Neutrophil (primary cell): ENCODE data around the gene RAPGEF1.

Source experiments
- H3K27ac ChIP-seq: fragments of 200-600 bp; sonication (generic); 2 replicates; pipeline ENCODE4 v1.5.1; 2016; ENCODE audit warnings: mild to moderate bottlenecking, moderate library complexity
- H3K27me3 ChIP-seq: fragments of 200-600 bp; sonication (generic); 2 replicates; pipeline ENCODE4 v1.6.0; 2016; ENCODE audit warnings: mild to moderate bottlenecking
- H3K36me3 ChIP-seq: fragments of 200-600 bp; sonication (generic); 2 replicates; pipeline ENCODE4 v1.5.1; 2017
- H3K4me1 ChIP-seq, 2 experiments: fragments of 200-600 bp in 1 of 2; sonication (generic) in 1 of 2; 1 replicate in 1 of 2; 2 replicates in 1 of 2; pipeline versions ENCODE4 v1.5.1 to v1.6.1; 2013 to 2016; ENCODE audit warnings: low read depth in 1 of 2, low read length in 1 of 2, mild to moderate bottlenecking in 1 of 2, moderate library complexity in 1 of 2; ENCODE audit not compliant: control insufficient read depth in 1 of 2, insufficient read depth in 1 of 2
- H3K4me3 ChIP-seq, 2 experiments: fragments of 200-600 bp in 1 of 2; sonication (generic) in 1 of 2; 1 replicate in 1 of 2; 2 replicates in 1 of 2; pipeline ENCODE4 v1.5.1; 2013 to 2016; ENCODE audit warnings: low read depth in 1 of 2, low read length in 1 of 2, mild to moderate bottlenecking in 1 of 2, moderate library complexity in 1 of 2
- H3K9me3 ChIP-seq: fragments of 200-600 bp; sonication (generic); 2 replicates; pipeline ENCODE4 v1.5.1; 2016
- CTCF ChIP-seq: fragments of 200-600 bp; sonication (generic); IDR thresholded peaks from 2 replicates; pipeline ENCODE4 v1.5.1; 2016; ENCODE audit warnings: antibody characterized with exemption

RAPGEF1 gene

GRCh38 chr9:131566158-131566557, 173.7 kb downstream of the RAPGEF1 start:
- H3K4me3 ChIP-seq: no peak overlapping the region
- no peaks in the 10 kb centered on the region for H3K27me3 ChIP-seq
- H3K27ac ChIP-seq: no peak overlapping the region
- peaks cover 4% of the 10 kb centered on the region for H3K36me3 ChIP-seq
- H3K9me3 ChIP-seq: no peaks in the 10 kb centered on the region
- no peaks in the 10 kb centered on the region for H3K4me1 ChIP-seq
- TF ChIP-seq CTCF: no peak

DNA sequence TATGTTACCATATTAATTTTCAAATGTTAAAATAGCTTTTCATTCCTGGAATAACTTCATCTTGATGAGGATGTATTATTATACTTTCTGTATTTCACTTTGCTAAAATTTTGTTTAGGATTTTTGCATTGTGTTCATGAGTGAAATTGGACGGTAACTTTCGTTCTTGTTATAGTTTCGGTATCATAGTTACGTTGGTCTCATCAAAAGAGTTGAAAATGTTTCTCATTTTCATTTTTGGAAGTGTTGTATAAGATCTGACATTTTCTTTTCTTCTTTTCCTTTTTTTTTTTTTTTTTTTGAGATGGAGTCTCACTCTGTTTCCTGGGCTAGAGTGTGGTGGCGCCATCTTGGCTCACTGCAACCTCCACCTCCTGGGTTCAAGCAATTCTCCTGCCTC, 174.5 kb downstream of the RAPGEF1 start:
- no peak for TF ChIP-seq CTCF

GRCh38 chr9:131562032-131562959, 177.6 kb downstream of the RAPGEF1 start:
- TF ChIP-seq CTCF: no peak

More for the DNA sequence above, 174.5 kb downstream of the RAPGEF1 start:
- Histone ChIP-seq H3K27ac (no peak overlapping the region), H3K9me3 (no peaks in the 10 kb centered on the region), H3K4me1 (no peaks in the 10 kb centered on the region), H3K36me3 (peaks cover 4% of the 10 kb centered on the region), H3K4me3 (no peak overlapping the region), H3K27me3 (no peaks in the 10 kb centered on the region)

DNA sequence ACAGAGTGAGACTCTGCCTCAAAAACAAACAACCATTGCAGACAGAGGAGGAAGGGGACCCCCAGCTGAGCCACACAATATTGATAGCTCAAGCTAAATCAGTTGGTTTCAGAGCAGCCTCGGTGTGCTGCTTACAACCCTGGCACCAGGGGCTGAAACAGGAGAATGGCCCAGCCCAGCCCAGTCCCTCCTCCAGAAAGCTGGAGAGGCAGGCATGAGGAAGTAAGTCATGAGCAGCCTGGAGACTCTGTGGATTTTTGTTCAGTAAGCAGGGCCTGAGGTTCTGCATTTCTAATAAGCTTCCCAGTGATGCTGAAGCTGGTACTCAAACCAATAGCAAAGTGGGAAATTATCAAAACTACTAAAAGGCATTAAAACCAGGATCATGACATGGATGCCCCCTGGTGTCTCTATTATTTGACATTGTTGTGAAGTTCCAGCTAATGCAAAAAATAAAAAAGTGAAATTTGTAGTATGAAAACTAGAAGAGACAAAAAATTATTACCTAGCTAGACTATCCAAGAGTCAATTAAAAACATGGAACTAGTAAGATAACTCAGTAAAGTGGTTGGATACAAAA, 180.4 kb downstream of the RAPGEF1 start:
- Histone ChIP-seq H3K9me3 (no peaks in the 10 kb centered on the region), H3K27me3 (peaks cover 26% of the 10 kb centered on the region), H3K36me3 (no peaks in the 10 kb centered on the region), H3K4me3 (no peak overlapping the region), H3K27ac (no peak overlapping the region), H3K4me1 (no peaks in the 10 kb centered on the region)
- TF ChIP-seq CTCF: no peak

More at GRCh38 chr9:131562032-131562959, 177.6 kb downstream of the RAPGEF1 start:
- H3K9me3 ChIP-seq: no peaks in the 10 kb centered on the region
- no peak overlapping the region for H3K27ac ChIP-seq
- H3K36me3 ChIP-seq: no peaks in the 10 kb centered on the region
- no peaks in the 10 kb centered on the region for H3K4me1 ChIP-seq
- no peak overlapping the region for H3K4me3 ChIP-seq
- H3K27me3 ChIP-seq: no peaks in the 10 kb centered on the region

DNA sequence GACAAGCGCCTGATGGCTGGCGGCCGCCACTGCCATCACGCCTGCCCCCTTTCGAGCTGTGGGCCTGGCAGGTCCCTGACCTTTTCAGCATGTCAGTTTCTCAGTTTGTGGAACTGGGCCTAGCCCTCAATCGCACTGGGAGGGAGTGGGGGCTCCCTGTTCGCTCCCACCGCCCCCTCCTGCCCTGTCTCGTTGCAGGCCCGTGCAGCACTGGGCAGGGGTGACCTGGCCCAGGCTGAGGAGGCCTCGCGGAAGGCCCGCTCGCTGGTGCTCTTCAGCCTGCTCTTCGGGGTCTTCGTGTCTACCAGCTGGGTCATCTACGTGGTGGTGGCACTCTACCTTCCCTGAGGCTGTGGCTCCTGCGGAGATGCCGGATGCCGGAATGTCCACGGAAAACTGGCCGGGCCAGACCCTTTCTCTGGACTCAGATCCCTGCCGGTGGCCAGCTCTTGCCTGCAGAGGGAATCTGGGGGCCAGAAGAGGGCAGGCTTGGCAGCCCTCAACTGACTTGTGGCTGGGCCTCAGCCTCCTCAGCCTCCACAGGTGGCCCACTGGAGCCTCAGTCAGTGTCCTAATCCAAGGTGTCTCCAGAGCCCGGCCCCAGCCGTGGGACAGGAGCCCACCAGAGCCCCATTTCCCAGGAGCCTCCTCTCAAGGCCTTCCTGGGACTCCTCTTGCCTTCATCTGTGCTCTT, 181.9 kb downstream of the RAPGEF1 start:
- no peak overlapping the region for H3K4me3 ChIP-seq
- H3K4me1 ChIP-seq: no peaks in the 10 kb centered on the region
- H3K36me3 ChIP-seq: no peaks in the 10 kb centered on the region
- H3K9me3 ChIP-seq: no peaks in the 10 kb centered on the region
- peaks cover 41% of the 10 kb centered on the region for H3K27me3 ChIP-seq
- no peak for TF ChIP-seq CTCF
- no peak overlapping the region for H3K27ac ChIP-seq
